ENCODE data around the gene CPA4. TPM values are rescaled to one million over a fixed set of nuclear protein-coding genes. Genes with fewer than 3 reads are reported as not detected.

CPA4 gene
- total and polyA plus RNA-seq, 7 donors: 0.06 TPM; not detected in 6

- Histone ChIP-seq H3K4me1 (peaks cover 0 to 25% (median 11%) of the 10 kb centered on the region in 4 donors), H3K9me3 (no peaks in the 10 kb centered on the region), H3K27me3 (no peaks in the 10 kb centered on the region), H3K4me3 (no peak overlapping the region), H3K36me3 (no peaks in the 10 kb centered on the region), H3K27ac (peak overlapping the region in 1 of 4 donors; percentile 35)
- no peak for DNase-seq
- 82 to 88% methylated on average over 2 of the region's 2 CpGs for WGBS, 2 donors
- TF ChIP-seq POLR2AphosphoS5 (IDR thresholded peaks at IDR 0.05) (no peak), POLR2A (IDR thresholded peaks at IDR 0.05) (no peak), EP300 (IDR thresholded peaks at IDR 0.05) (no peak)
- TF ChIP-seq, protein P1, sequence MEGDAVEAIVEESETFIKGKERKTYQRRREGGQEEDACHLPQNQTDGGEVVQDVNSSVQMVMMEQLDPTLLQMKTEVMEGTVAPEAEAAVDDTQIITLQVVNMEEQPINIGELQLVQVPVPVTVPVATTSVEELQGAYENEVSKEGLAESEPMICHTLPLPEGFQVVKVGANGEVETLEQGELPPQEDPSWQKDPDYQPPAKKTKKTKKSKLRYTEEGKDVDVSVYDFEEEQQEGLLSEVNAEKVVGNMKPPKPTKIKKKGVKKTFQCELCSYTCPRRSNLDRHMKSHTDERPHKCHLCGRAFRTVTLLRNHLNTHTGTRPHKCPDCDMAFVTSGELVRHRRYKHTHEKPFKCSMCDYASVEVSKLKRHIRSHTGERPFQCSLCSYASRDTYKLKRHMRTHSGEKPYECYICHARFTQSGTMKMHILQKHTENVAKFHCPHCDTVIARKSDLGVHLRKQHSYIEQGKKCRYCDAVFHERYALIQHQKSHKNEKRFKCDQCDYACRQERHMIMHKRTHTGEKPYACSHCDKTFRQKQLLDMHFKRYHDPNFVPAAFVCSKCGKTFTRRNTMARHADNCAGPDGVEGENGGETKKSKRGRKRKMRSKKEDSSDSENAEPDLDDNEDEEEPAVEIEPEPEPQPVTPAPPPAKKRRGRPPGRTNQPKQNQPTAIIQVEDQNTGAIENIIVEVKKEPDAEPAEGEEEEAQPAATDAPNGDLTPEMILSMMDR (IDR thresholded peaks at IDR 0.05): no peak
- intact Hi-C loops (cut with DNase I): no loop called here
Observed at GRCh38 chr7:130365088-130365487, 72.1 kb downstream of the CPA4 start.

GRCh38 chr7:130365511-130366441 lies 72.8 kb downstream of the CPA4 start:
- Histone ChIP-seq H3K27me3 (no peaks in the 10 kb centered on the region), H3K4me3 (no peak overlapping the region), H3K4me1 (peaks cover 0 to 30% (median 14%) of the 10 kb centered on the region in 4 donors), H3K36me3 (no peaks in the 10 kb centered on the region), H3K27ac (peak overlapping the region in 1 of 4 donors; percentile 8), H3K9me3 (no peaks in the 10 kb centered on the region)
- peak; percentile 81 for DNase-seq
- 22 to 56% methylated on average over 15 of the region's 15 CpGs for WGBS, 2 donors
- TF ChIP-seq, protein P1 (IDR thresholded peaks at IDR 0.05): no peak
- peak in 1 of 4 donors; percentile 33 for TF ChIP-seq POLR2AphosphoS5 (IDR thresholded peaks at IDR 0.05)
- intact Hi-C loops (cut with DNase I): no loop called here

- Histone ChIP-seq H3K36me3 (no peaks in the 10 kb centered on the region), H3K27me3 (no peaks in the 10 kb centered on the region), H3K27ac (no peak overlapping the region), H3K9me3 (no peaks in the 10 kb centered on the region), H3K4me3 (no peak overlapping the region), H3K4me1 (peaks cover 0 to 36% (median 18%) of the 10 kb centered on the region in 4 donors)
- WGBS, 2 donors: 89 to 93% methylated on average over 6 of the region's 6 CpGs
- intact Hi-C loops (cut with DNase I): no loop called here
- TF ChIP-seq, protein P1 (IDR thresholded peaks at IDR 0.05): no peak
- TF ChIP-seq EP300 (IDR thresholded peaks at IDR 0.05): no peak
- no peak for TF ChIP-seq POLR2A (IDR thresholded peaks at IDR 0.05)
- no peak for TF ChIP-seq POLR2AphosphoS5 (IDR thresholded peaks at IDR 0.05)
- DNase-seq: no peak
Observed at GRCh38 chr7:130366564-130366963, 73.6 kb downstream of the CPA4 start.

DNA sequence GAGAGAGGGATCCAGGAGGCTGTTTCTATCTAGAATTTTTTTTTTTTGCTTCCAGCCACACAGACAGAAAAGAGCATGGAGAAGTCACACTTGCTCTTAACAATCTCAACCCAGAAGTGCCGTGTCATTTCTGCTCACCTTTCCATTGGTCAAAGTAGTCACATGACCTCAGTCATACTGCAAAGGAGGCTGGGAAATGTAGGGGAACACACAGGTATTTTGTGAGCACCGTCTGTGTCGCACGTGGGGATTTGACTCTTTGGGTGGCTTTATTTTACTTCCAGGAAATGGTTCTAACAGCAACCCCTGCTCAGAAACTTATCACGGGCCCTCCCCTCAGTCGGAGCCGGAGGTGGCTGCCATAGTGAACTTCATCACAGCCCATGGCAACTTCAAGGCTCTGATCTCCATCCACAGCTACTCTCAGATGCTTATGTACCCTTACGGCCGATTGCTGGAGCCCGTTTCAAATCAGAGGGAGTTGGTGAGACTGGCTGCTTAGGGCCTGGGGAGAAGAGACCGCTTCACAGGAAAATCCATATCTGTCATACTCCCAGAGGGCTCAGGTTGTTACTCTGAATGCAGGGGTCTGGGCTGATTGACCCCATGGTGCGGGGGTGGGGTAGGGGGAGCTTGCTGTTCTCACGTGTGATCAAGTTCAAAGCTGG lies 74.3 kb downstream of the CPA4 start:
- Histone ChIP-seq H3K36me3 (no peaks in the 10 kb centered on the region), H3K9me3 (no peaks in the 10 kb centered on the region), H3K27ac (no peak overlapping the region), H3K4me3 (no peak overlapping the region), H3K27me3 (no peaks in the 10 kb centered on the region), H3K4me1 (peaks cover 0 to 42% (median 24%) of the 10 kb centered on the region in 4 donors)
- intact Hi-C loops (cut with DNase I): no loop called here
- 86 to 91% methylated on average over 13 of the region's 13 CpGs for WGBS, 2 donors
- DNase-seq: no peak
- TF ChIP-seq POLR2A (IDR thresholded peaks at IDR 0.05): no peak
- no peak for TF ChIP-seq POLR2AphosphoS5 (IDR thresholded peaks at IDR 0.05)
